ENCODE measurements around the gene LRRC19.

LRRC19 gene

DNA sequence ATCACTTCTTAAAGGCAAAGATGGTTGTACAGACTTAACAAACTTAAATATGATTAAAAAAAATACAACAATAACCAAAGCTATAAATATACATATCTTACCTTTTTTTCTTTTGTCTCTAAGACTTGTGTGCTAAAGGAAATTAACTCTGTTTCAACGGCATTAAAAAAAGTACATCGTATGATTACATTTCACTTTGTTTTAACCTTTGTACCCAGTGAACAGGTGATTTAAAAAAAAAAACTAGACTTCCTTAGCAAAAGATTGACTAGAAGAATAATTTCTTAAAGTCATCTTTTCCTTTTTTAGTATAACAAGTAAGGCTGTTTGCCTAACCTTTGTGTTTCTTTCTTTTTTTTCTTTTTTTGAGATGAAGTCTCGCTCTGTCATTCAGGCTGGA is at the start of gene LRRC19:
Gene LRRC19 (minus strand): TSS at position 182 of the 400 bp plus-strand sequence. CDS start 5,978 bp downstream, outside the sequence.
- Histone ChIP-seq H3K4me1 (ENCODE audit: insufficient read depth, insufficient read length) (no peaks in the 10 kb centered on the region), H3K27me3 (ENCODE audit: insufficient read depth, insufficient read length) (no peaks in the 10 kb centered on the region), H3K36me3 (ENCODE audit: insufficient read depth, insufficient read length, low read length) (no peaks in the 10 kb centered on the region), H3K4me3 (ENCODE audit: insufficient read length, low read depth) (no peak within 1 kb of the TSS), H3K9ac (ENCODE audit: insufficient read length, low read depth) (no peak within 1 kb of the TSS), H3K9me3 (ENCODE audit: insufficient read depth, low read length) (no peaks in the 10 kb centered on the region)
- no peak for DNase-seq (ENCODE audit: low read depth, low spot score)
- TF ChIP-seq ZNF274 (IDR thresholded peaks at IDR 0.05; ENCODE audit: low read depth, low read length) (no peak), YY1 (IDR thresholded peaks at IDR 0.05; ENCODE audit: insufficient read depth, insufficient read length) (no peak), SUZ12 (IDR thresholded peaks at IDR 0.05; ENCODE audit: extremely low read depth, insufficient read depth, insufficient read length) (no peak)

- DNase-seq (ENCODE audit: low read depth, low spot score) = no peak
- Histone ChIP-seq H3K36me3 (ENCODE audit: insufficient read depth, insufficient read length, low read length) (no peaks in the 10 kb centered on the region), H3K4me3 (ENCODE audit: insufficient read length, low read depth) (no peak overlapping the region), H3K4me1 (ENCODE audit: insufficient read depth, insufficient read length) (no peaks in the 10 kb centered on the region), H3K9me3 (ENCODE audit: insufficient read depth, low read length) (no peaks in the 10 kb centered on the region), H3K27me3 (ENCODE audit: insufficient read depth, insufficient read length) (no peaks in the 10 kb centered on the region), H3K9ac (ENCODE audit: insufficient read length, low read depth) (no peak overlapping the region)
- TF ChIP-seq ZNF274 (IDR thresholded peaks at IDR 0.05; ENCODE audit: low read depth, low read length) (no peak), YY1 (IDR thresholded peaks at IDR 0.05; ENCODE audit: insufficient read depth, insufficient read length) (no peak), SUZ12 (IDR thresholded peaks at IDR 0.05; ENCODE audit: extremely low read depth, insufficient read depth, insufficient read length) (no peak)
Measured at GRCh38 chr9:27054841-27055240, 49.4 kb upstream of the LRRC19 start.

- Histone ChIP-seq H3K4me1 (ENCODE audit: insufficient read depth, insufficient read length) (no peaks in the 10 kb centered on the region), H3K27me3 (ENCODE audit: insufficient read depth, insufficient read length) (no peaks in the 10 kb centered on the region), H3K36me3 (ENCODE audit: insufficient read depth, insufficient read length, low read length) (no peaks in the 10 kb centered on the region), H3K4me3 (ENCODE audit: insufficient read length, low read depth) (no peak overlapping the region), H3K9me3 (ENCODE audit: insufficient read depth, low read length) (no peaks in the 10 kb centered on the region), H3K9ac (ENCODE audit: insufficient read length, low read depth) (no peak overlapping the region)
- TF ChIP-seq YY1 (IDR thresholded peaks at IDR 0.05; ENCODE audit: insufficient read depth, insufficient read length) (no peak), SUZ12 (IDR thresholded peaks at IDR 0.05; ENCODE audit: extremely low read depth, insufficient read depth, insufficient read length) (no peak), ZNF274 (IDR thresholded peaks at IDR 0.05; ENCODE audit: low read depth, low read length) (no peak)
- no peak for DNase-seq (ENCODE audit: low read depth, low spot score)
Measured at GRCh38 chr9:27054125-27054524, 48.7 kb upstream of the LRRC19 start.

DNA sequence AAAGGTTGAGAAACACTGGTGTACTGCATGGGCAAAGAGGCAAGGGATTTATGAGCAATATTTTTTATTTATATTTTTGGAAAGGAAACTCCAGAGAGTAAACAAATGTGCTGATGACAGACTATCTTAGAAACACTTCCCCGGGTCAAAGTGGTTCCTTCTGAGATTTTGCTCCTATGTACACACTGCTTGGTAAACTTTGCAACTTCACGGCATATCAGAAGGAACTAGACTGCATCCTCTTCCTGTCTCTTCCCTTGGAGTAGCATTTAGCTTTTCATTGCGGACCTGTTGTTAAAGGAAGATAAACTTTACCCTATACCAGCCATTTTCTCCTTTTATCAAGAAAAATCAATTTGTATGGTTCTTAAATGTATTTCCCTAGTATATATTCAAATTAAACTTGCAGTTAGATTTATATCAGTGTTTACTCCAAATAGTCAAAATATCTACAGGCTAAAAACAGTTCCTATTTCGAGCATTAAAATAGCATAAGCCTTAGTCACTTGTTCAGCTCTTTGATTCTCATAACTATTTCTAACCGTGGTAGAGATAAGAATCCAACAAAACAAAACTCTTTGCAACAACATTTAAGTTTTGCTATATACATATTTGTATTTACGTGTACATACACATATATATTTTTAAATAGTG is 48.0 kb upstream of the LRRC19 start:
- Histone ChIP-seq H3K4me3 (ENCODE audit: insufficient read length, low read depth) (no peak overlapping the region), H3K4me1 (ENCODE audit: insufficient read depth, insufficient read length) (no peaks in the 10 kb centered on the region), H3K36me3 (ENCODE audit: insufficient read depth, insufficient read length, low read length) (peaks cover 3% of the 10 kb centered on the region), H3K9ac (ENCODE audit: insufficient read length, low read depth) (no peak overlapping the region), H3K9me3 (ENCODE audit: insufficient read depth, low read length) (no peaks in the 10 kb centered on the region), H3K27me3 (ENCODE audit: insufficient read depth, insufficient read length) (no peaks in the 10 kb centered on the region)
- no peak for DNase-seq (ENCODE audit: low read depth, low spot score)
- TF ChIP-seq SUZ12 (IDR thresholded peaks at IDR 0.05; ENCODE audit: extremely low read depth, insufficient read depth, insufficient read length) (no peak), YY1 (IDR thresholded peaks at IDR 0.05; ENCODE audit: insufficient read depth, insufficient read length) (no peak), ZNF274 (IDR thresholded peaks at IDR 0.05; ENCODE audit: low read depth, low read length) (no peak)

GRCh38 chr9:27047136-27047535 is 41.7 kb upstream of the LRRC19 start:
- no peak for DNase-seq (ENCODE audit: low read depth, low spot score)
- H3K4me1 ChIP-seq (ENCODE audit: insufficient read depth, insufficient read length) = no peaks in the 10 kb centered on the region
- no peak for TF ChIP-seq ZNF274 (IDR thresholded peaks at IDR 0.05; ENCODE audit: low read depth, low read length)
- TF ChIP-seq SUZ12 (IDR thresholded peaks at IDR 0.05; ENCODE audit: extremely low read depth, insufficient read depth, insufficient read length) = no peak
- TF ChIP-seq YY1 (IDR thresholded peaks at IDR 0.05; ENCODE audit: insufficient read depth, insufficient read length) = no peak
- no peaks in the 10 kb centered on the region for H3K9me3 ChIP-seq (ENCODE audit: insufficient read depth, low read length)
- no peak overlapping the region for H3K4me3 ChIP-seq (ENCODE audit: insufficient read length, low read depth)
- H3K27me3 ChIP-seq (ENCODE audit: insufficient read depth, insufficient read length) = no peaks in the 10 kb centered on the region
- no peak overlapping the region for H3K9ac ChIP-seq (ENCODE audit: insufficient read length, low read depth)
- H3K36me3 ChIP-seq (ENCODE audit: insufficient read depth, insufficient read length, low read length) = peaks cover 7% of the 10 kb centered on the region

GRCh38 chr9:27043176-27043575 is 37.7 kb upstream of the LRRC19 start:
- Histone ChIP-seq H3K9me3 (ENCODE audit: insufficient read depth, low read length) (no peaks in the 10 kb centered on the region), H3K27me3 (ENCODE audit: insufficient read depth, insufficient read length) (no peaks in the 10 kb centered on the region), H3K9ac (ENCODE audit: insufficient read length, low read depth) (no peak overlapping the region), H3K36me3 (ENCODE audit: insufficient read depth, insufficient read length, low read length) (peaks cover 4% of the 10 kb centered on the region), H3K4me1 (ENCODE audit: insufficient read depth, insufficient read length) (no peaks in the 10 kb centered on the region), H3K4me3 (ENCODE audit: insufficient read length, low read depth) (no peak overlapping the region)
- no peak for DNase-seq (ENCODE audit: low read depth, low spot score)
- TF ChIP-seq YY1 (IDR thresholded peaks at IDR 0.05; ENCODE audit: insufficient read depth, insufficient read length) (no peak), ZNF274 (IDR thresholded peaks at IDR 0.05; ENCODE audit: low read depth, low read length) (no peak), SUZ12 (IDR thresholded peaks at IDR 0.05; ENCODE audit: extremely low read depth, insufficient read depth, insufficient read length) (no peak)

GRCh38 chr9:27042476-27042875 is 37.0 kb upstream of the LRRC19 start:
- no peaks in the 10 kb centered on the region for H3K9me3 ChIP-seq (ENCODE audit: insufficient read depth, low read length)

More at GRCh38 chr9:27042476-27042875, 37.0 kb upstream of the LRRC19 start:
- no peak overlapping the region for H3K4me3 ChIP-seq (ENCODE audit: insufficient read length, low read depth)
- no peaks in the 10 kb centered on the region for H3K27me3 ChIP-seq (ENCODE audit: insufficient read depth, insufficient read length)
- H3K4me1 ChIP-seq (ENCODE audit: insufficient read depth, insufficient read length) = no peaks in the 10 kb centered on the region
- no peak for DNase-seq (ENCODE audit: low read depth, low spot score)
- TF ChIP-seq YY1 (IDR thresholded peaks at IDR 0.05; ENCODE audit: insufficient read depth, insufficient read length) (no peak), ZNF274 (IDR thresholded peaks at IDR 0.05; ENCODE audit: low read depth, low read length) (no peak), SUZ12 (IDR thresholded peaks at IDR 0.05; ENCODE audit: extremely low read depth, insufficient read depth, insufficient read length) (no peak)
- H3K36me3 ChIP-seq (ENCODE audit: insufficient read depth, insufficient read length, low read length) = peaks cover 4% of the 10 kb centered on the region
- no peak overlapping the region for H3K9ac ChIP-seq (ENCODE audit: insufficient read length, low read depth)
